ENCODE data around the gene EXOC4. TPM values are rescaled to one million over a fixed set of nuclear protein-coding genes. Genes with fewer than 3 reads are reported as not detected.

EXOC4 gene
- total RNA-seq, 1 experiment from 2014 or later = 75.8 TPM

DNA sequence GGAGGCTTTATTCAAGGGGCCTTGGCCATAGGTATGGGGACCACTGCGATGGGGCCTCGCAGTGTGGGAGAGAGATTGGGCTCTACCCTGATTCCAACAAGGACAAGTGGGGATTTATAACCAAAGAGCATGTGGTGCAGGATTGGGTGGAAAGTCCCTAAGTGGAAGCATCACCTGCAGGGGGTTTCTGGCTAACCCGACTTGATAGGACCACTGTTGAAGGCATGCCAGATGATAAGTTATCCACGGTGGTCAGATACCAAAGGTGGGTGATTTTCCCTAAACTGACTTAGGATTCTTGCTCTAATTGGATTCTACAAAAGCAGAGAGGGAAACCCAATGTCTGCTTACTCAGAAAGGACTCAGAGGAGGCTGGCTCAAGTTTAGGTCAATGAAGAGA is 444.7 kb downstream of the EXOC4 start:
- H3K23ac ChIP-seq (ENCODE audit: insufficient read length, low read depth, low read length) = no peak overlapping the region

More for the DNA sequence above, 444.7 kb downstream of the EXOC4 start:
- H3K9me3 ChIP-seq (ENCODE audit: control insufficient read depth, low read depth, low read length) = no peaks in the 10 kb centered on the region
- no peak overlapping the region for H3K9ac ChIP-seq (ENCODE audit: extremely low read depth, insufficient read length, low read length)
- H3K27ac Mint-ChIP-seq = no peak overlapping the region
- H3K27ac ChIP-seq (ENCODE audit: insufficient read length, low read depth, low read length) = no peak overlapping the region
- H3K4ac ChIP-seq (ENCODE audit: low read depth, low read length) = no peak overlapping the region
- no peak overlapping the region for H2BK15ac ChIP-seq (ENCODE audit: low read depth, low read length)
- peaks cover 6 to 10% of the 10 kb centered on the region in 2 experiments for H3K4me1 Mint-ChIP-seq
- no peaks in the 10 kb centered on the region for H3K27me3 ChIP-seq (ENCODE audit: insufficient read depth, low read length)
- no peak overlapping the region for H2BK12ac ChIP-seq (ENCODE audit: insufficient read length, low read depth, low read length)
- no peak overlapping the region for H2BK120ac ChIP-seq (ENCODE audit: low read depth, low read length, poor library complexity, severe bottlenecking)
- H3K4me3 Mint-ChIP-seq = no peak overlapping the region
- no peak overlapping the region for H3K18ac ChIP-seq (ENCODE audit: insufficient read length, low read depth, low read length)
- no peak overlapping the region for H2BK5ac ChIP-seq (ENCODE audit: insufficient read length, low read length)
- TF ChIP-seq, protein P1, sequence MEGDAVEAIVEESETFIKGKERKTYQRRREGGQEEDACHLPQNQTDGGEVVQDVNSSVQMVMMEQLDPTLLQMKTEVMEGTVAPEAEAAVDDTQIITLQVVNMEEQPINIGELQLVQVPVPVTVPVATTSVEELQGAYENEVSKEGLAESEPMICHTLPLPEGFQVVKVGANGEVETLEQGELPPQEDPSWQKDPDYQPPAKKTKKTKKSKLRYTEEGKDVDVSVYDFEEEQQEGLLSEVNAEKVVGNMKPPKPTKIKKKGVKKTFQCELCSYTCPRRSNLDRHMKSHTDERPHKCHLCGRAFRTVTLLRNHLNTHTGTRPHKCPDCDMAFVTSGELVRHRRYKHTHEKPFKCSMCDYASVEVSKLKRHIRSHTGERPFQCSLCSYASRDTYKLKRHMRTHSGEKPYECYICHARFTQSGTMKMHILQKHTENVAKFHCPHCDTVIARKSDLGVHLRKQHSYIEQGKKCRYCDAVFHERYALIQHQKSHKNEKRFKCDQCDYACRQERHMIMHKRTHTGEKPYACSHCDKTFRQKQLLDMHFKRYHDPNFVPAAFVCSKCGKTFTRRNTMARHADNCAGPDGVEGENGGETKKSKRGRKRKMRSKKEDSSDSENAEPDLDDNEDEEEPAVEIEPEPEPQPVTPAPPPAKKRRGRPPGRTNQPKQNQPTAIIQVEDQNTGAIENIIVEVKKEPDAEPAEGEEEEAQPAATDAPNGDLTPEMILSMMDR (conservative IDR thresholded peaks at IDR 0.05) = no peak
- no peak overlapping the region for H2AFZ ChIP-seq (ENCODE audit: low read length)
- no peak overlapping the region for H3K4me2 ChIP-seq (ENCODE audit: insufficient read depth, insufficient read length, low read length)
- H3K36me3 Mint-ChIP-seq (ENCODE audit: insufficient read depth in 1 of 3, low read depth in 3 of 3) = no peaks in the 10 kb centered on the region
- no peak for DNase-seq
- H3T11ph ChIP-seq (ENCODE audit: low read length) = no peak overlapping the region
- no peak overlapping the region for H3K14ac ChIP-seq (ENCODE audit: insufficient read depth, low read length)
- no peaks in the 10 kb centered on the region for H4K20me1 ChIP-seq (ENCODE audit: control insufficient read depth, insufficient read depth, insufficient read length)
- no CpG with 5 or more reads among the region's 4 CpGs for WGBS (ENCODE audit: extremely low coverage, insufficient read length, low lambda C conversion rate)
- no peaks in the 10 kb centered on the region for H3K4me1 ChIP-seq (ENCODE audit: insufficient read depth, low read length)
- no peak overlapping the region for H2BK20ac ChIP-seq (ENCODE audit: low read depth, low read length, poor library complexity, severe bottlenecking)
- no peak overlapping the region for H4K91ac ChIP-seq (ENCODE audit: insufficient read length, low read depth, low read length)
- no peaks in the 10 kb centered on the region for H3K9me3 Mint-ChIP-seq
- no peaks in the 10 kb centered on the region for H3K79me1 ChIP-seq (ENCODE audit: insufficient read depth, low read depth, low read length, poor library complexity, severe bottlenecking)
- H3K27me3 Mint-ChIP-seq (ENCODE audit: low read depth) = no peaks in the 10 kb centered on the region
- H3K23me2 ChIP-seq (ENCODE audit: insufficient read length, low read depth, low read length, poor library complexity, severe bottlenecking) = no peaks in the 10 kb centered on the region
- H3K79me2 ChIP-seq (ENCODE audit: insufficient read depth, low read length) = no peaks in the 10 kb centered on the region
- no peak overlapping the region for H4K8ac ChIP-seq (replicated peaks; ENCODE audit: insufficient read length, low read depth, low read length)
- H2AK5ac ChIP-seq (ENCODE audit: insufficient read length, low read length) = no peak overlapping the region
- H3K56ac ChIP-seq (ENCODE audit: insufficient read length, low read depth, low read length) = no peak overlapping the region
- no peak overlapping the region for H4K5ac ChIP-seq (ENCODE audit: insufficient read length, low read depth, low read length)
